RCC 7860 (cell line): Measurements from ENCODE around the gene STRADB.
"Not testable (repeated sequence)": the region's sequence is repeated elsewhere in the genome, so short reads cannot be mapped to it uniquely, and the experiment has no call there.

ENCODE experiments used
- DNase-seq: peaks from one replicate; pipeline ENCODE4 v3.0.0-alpha.2; 2015; ENCODE audit warnings: low spot score
- FAIRE-seq: peaks from 2 replicates; lab custom pipeline; 2012; peaks lifted over from hg19 to GRCh38; lab: Jason Lieb, UNC

Gene STRADB

DNA sequence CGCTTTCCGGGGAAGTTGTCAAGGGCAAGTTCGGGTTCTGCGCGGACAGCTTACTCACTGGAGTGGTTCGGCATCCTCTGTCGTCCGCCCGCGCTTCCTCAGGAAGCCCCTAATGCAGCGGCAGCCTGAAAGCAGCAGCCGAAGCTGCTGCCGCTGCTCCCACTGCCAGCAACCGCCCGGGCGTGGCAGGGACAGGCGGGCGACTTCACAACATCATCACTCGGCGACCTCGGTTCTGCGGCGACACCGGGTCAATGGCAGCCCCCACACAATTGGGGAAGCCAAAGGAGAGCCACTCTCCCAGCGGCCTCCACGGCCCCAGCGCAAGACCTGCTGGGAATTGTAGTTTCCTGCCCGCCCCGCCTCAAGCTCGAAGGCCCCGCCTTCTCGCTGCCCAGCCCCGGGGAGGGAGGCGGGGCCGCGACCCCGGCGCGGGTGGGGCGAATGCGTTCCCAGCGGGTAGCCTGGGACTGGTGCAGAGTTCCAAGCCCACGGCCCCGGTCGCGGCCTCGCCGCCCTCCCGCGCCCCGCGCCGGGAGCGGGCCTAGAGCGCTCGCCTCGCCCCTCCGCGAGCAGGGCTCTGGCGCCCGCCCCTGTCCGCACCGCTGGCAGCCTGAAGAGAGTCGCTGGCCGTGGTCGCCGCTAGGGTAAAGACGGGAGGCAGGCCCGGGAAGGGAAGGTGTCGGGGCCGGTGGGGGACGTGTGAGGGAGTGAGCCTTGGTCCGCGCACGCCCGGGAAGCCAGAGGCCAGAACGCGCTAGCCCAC lies at the start of gene STRADB, which contains the start of gene TRAK2:
STRADB (plus strand) TSS at position 449 of the 766 bp plus-strand sequence. CDS start 3,101 bp downstream, outside the sequence.
TRAK2 (minus strand) TSS at position 167 of the 766 bp plus-strand sequence. CDS start 30,951 bp downstream, outside the sequence.
- FAIRE-seq (peak; percentile 46), DNase-seq (peak; percentile 90)

DNA sequence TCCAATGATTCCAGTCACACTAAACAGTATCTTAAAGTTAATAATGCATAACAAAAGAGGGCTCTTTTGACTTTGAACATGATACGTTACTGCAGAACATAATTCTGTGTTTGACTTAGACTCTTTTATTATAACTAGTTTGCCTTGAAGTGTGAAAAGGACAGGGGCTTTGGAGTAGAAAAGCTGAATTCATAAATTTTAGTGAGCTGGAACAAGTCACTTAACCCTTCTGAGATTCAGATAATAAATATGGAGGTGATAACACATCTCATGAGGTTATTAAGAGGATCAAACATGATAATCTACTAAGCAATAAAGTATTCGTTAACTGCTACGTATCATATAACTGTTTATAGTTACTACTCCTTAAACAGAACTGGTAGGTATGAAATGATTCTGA lies 49.7 kb upstream of the STRADB start:
- FAIRE-seq (no peak), DNase-seq (no peak)

GRCh38 chr2:201402651-201403562 lies 48.6 kb upstream of the STRADB start:
- FAIRE-seq (peak; percentile 79), DNase-seq (no peak)

DNA sequence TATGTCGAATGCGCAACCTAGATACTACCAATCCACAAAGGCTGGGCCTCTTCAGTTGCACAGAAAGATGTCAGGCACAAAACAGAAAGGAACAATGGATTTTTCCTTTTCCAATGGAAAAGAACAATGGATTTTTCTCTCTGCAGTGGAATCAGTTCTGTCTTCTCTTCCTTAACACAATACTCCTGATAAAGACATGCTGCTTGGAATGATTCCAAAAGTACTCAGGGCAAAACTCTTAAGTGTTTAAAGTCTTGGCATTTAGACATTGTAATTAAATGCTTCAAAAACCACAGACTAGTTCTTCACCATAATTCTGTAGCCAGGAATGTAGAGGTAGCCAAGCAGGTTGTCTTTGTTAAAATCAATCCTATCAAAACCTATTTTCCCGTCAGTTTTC lies 47.7 kb upstream of the STRADB start:
- FAIRE-seq (peak; percentile 72), DNase-seq (no peak)

DNA sequence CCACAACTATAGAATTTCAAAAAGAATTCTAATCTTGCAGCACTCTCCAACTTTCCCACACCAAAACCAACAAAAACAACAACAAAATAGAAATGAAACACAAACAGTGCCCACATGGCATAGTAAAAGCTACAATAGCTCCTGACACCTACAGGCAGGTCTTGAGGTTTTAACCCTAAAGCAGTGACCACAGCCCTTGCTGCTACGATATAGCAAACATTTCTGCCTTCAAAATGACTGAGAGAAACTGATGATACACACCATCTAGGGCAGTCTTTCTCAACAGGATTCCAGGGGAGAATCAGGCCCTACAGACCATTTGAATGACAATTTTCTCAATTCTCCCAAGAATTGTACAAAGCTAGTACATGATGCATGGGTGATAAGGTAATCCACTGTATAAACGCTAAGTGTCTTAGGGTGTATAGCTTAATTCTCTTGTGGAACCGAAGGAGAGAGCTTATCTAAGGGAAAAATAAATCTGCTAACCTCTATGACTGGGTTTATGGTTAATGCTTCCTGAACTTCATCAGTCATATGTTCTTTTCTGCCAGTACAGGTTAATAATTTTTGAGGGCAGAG lies 46.8 kb upstream of the STRADB start:
- DNase-seq, result peak; percentile 26
- FAIRE-seq, result peak; percentile 90

DNA sequence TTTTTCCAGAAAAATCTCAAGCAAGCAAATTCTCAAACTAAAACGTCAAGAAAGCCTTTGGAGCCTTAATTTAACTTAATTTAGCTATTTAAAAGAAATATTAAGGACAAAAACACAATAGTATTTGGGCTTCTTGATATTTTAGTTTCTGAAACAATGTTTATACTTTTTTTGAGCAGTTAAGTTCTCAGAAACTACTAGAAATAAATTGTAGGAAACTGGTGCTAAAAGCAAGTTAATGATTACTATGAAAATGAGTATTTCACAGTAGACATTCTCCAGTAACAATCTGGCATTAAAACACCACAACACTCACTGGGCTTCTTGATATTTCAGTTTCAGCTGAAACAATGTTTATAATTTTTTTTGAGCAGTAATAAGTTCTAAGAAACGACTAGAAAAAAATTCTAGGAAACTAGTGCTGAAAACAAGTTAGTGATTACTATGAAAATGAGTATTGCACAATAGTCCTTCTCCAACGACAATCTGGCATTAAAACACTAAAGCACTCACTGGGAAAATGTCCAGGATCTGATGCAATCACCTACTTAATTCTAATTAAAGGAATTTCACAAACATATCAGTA lies 45.4 kb upstream of the STRADB start:
- FAIRE-seq, result peak; percentile 91
- DNase-seq, result peak; percentile 37

DNA sequence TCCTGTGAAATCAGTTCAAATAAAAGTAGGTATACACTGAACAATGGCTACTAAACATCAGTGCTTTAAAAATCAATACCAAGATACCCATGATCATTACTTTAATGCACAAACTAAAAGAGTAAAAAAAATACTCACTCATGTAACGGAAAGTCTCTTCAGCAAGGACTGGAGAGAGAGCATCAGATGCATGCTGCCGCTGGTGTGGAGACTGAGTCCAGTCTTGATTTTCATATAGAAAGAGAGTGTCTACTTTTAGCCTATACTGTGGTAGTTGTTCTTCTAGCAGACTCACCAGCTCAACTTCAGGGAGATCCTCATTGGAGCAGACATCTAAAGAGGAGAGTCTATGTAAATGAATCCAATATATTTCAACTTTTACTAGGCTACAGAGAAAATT lies 44.3 kb upstream of the STRADB start:
- FAIRE-seq (peak; percentile 42), DNase-seq (peak; percentile 24)

- no peak for DNase-seq
- FAIRE-seq, result no peak
Measured at GRCh38 chr2:201408931-201409330, 42.6 kb upstream of the STRADB start.

DNA sequence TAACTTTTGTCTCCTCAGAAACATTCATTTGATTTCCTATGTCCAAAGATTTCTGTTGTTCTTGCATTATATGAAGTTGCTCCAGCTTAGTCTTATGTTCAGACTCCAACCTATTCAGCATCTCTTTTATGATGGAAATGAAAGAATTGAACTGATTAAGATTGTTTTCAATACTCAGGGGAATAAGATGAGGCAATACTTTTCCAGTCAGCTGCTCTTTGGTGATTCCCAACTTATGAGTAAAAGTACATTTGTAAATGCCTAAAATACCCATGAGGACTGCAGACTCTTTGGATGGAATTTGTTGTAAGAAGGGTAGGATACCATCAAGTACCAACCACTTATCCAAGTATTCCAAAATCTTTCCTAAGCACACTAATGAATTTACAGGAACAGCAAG lies 40.1 kb upstream of the STRADB start:
- DNase-seq, result no peak
- FAIRE-seq, result no peak

GRCh38 chr2:201413143-201413542 lies 38.4 kb upstream of the STRADB start:
- DNase-seq, result no peak
- no peak for FAIRE-seq

- no peak for DNase-seq
- FAIRE-seq, result no peak
Measured at GRCh38 chr2:201413552-201413951, 38.0 kb upstream of the STRADB start.

DNA sequence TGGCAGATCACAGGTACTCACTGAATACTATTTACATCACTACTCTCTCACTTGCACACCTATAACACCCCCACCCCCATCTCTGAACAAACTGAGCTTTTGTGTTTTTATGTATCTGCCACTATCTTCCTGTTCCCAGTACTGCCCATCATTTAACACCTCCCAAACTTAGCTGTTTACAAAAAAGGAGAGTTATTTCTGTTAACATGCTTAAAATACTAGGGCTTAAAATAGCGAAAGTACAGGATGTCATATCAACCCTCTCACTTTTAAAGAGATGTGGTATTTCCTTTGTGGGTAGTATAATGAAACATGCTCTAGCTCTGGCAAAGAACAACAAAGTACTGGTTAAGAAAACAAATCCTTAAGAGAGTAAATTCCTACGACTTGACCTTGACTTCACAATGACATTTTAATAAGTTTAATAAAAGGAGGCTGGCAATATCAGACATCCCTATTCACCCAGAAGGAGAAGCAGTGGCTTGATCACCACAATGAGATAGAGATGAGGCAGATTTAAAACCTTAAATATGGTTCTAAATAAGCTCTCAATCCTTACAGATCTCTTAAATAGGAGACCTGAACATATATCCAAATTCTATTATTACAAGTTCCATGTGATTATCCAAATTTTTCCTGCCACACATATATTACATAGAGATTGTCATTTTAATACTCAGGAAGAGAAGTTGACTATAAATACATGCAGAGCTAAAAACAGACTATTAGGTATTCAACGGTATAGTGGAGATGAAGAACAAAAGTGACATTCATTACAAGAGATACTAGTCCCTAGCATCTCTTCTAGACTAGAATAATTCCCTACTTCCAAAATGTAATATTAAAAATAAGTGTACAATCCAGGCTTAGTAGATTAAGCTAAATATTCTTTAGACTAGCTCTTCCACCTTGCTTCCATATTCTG lies 37.2 kb upstream of the STRADB start:
- no peak for DNase-seq
- peak; percentile 70 for FAIRE-seq

- FAIRE-seq, result no peak
- no peak for DNase-seq
Measured at GRCh38 chr2:201415149-201415548, 36.4 kb upstream of the STRADB start.

DNA sequence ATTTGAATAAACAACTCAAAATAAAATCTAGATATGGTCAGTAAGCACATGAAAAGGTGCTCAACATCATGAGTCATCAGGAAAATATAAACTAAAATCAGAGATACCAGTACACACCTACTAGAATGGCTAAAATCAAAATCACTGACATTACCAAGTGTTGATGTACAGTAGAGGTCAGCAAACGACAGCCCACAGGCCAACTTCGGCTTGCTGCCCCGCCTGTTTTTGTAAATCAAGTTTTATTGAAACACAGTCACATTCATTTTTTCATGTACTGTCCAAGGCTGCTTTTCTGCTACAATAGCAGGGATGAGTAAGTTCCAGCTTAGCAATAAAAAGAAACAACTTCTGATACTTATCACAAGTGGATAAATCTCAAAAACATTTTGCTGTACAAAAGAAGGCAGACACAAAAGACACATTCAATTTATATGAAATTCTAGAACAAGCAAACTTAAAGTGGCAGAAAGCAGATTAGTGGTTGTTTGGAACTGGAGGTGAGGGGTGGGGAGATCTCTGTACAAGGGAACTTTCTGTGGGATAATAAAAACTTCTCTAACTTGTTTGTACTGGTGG lies 32.4 kb upstream of the STRADB start:
- FAIRE-seq, result no peak

GRCh38 chr2:201419986-201420385 lies 31.6 kb upstream of the STRADB start:
- no peak for DNase-seq
- no peak for FAIRE-seq

More for the DNA sequence above, 32.4 kb upstream of the STRADB start:
- no peak for DNase-seq

DNA sequence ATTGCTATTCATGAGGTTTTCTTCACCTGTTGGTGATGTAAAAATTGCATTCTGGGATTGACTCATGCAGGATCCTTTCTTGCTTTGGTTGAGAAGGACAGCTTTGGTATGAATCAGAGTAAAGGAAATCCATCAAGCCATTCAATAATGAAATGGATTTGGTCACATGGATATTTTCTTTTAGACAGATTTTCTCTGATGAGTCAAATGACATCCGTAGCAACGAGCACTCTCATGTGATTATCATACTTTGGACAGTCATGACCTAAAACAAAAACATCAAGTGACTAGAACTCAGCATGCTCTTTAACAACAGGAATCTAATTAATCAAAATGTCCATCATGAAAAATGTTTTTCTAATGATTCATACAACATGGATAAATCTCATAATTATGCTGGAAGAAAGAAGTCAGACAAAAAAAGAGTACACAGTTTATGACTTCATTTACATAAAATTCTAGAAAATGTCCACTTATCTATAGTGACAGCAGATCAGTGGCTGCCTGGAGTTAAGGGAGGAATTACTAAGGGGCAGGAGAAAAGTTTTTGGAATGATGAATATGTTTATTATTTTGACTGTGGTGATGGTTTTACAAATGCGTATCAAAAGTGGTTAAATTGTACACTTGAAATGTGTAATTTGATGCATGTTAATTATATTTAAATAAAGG lies 31.0 kb upstream of the STRADB start:
- DNase-seq (no peak), FAIRE-seq (no peak)

DNA sequence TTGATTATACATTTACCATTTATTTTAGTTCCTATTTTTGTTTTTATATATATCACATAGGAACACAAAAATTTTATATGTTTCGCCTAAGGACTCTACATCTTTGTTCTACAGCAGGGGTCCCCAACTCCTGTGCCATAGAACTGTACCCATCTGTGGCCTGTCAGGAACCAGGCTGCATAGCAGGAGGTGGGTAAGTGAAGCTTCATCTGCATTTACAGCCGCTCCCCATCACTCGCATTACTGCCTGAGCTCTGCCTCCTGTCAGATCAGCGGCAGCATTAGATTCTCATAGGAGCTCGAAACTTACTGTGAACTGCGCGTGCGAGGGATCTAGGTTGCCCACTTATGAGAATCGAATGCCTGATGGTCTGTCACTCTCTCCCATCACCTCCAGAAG lies 25.6 kb upstream of the STRADB start:
- DNase-seq (no peak), FAIRE-seq (no peak)

- not testable (repeated sequence) for FAIRE-seq, DNase-seq
Measured at GRCh38 chr2:201428366-201428765, 23.2 kb upstream of the STRADB start.

GRCh38 chr2:201429835-201430234 lies 21.7 kb upstream of the STRADB start:
- not testable (repeated sequence) for FAIRE-seq, DNase-seq
